ENCODE data around the gene SPTLC2. TPM values are rescaled to one million over a fixed set of nuclear protein-coding genes. Genes with fewer than 3 reads are reported as not detected.
"Not testable (repeated sequence)": the region's sequence is repeated elsewhere in the genome, so short reads cannot be mapped to it uniquely, and the experiment has no call there.

Gene SPTLC2, protein sequence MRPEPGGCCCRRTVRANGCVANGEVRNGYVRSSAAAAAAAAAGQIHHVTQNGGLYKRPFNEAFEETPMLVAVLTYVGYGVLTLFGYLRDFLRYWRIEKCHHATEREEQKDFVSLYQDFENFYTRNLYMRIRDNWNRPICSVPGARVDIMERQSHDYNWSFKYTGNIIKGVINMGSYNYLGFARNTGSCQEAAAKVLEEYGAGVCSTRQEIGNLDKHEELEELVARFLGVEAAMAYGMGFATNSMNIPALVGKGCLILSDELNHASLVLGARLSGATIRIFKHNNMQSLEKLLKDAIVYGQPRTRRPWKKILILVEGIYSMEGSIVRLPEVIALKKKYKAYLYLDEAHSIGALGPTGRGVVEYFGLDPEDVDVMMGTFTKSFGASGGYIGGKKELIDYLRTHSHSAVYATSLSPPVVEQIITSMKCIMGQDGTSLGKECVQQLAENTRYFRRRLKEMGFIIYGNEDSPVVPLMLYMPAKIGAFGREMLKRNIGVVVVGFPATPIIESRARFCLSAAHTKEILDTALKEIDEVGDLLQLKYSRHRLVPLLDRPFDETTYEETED
- total RNA-seq: 10 to 100 TPM; 20.0 to 24.5 TPM

GRCh38 chr14:77616454-77617229 lies at the start of gene SPTLC2:
SPTLC2 (minus strand) TSS chr14:77616637; CDS start chr14:77616579, 58 bp downstream.
- H3K36me3 ChIP-seq: no peaks in the 10 kb centered on the region
- TF ChIP-seq POLR2AphosphoS5 (IDR thresholded peaks at IDR 0.05) (peak; percentile 94), CTCF (IDR thresholded peaks at IDR 0.05) (peak in 1 of 4 experiments; percentile 12), POLR2A (IDR thresholded peaks at IDR 0.05) (peak; percentile 91)

GRCh38 chr14:77663293-77663692 lies 46.9 kb upstream of the SPTLC2 start:
- no peak overlapping the region for H3K4me3 ChIP-seq
- TF ChIP-seq CTCF (IDR thresholded peaks at IDR 0.05): no peak
- TF ChIP-seq POLR2A (IDR thresholded peaks at IDR 0.05): no peak
- peak; percentile 7 for TF ChIP-seq POLR2AphosphoS5 (IDR thresholded peaks at IDR 0.05)
- intact Hi-C loops (cut with DNase I): no loop called here
- WGBS: 68% methylated on average over 6 of the region's 6 CpGs
- no peak overlapping the region for H3K27ac ChIP-seq
- no peaks in the 10 kb centered on the region for H3K4me1 ChIP-seq (replicated peaks)
- no peaks in the 10 kb centered on the region for H3K27me3 ChIP-seq (replicated peaks; ENCODE audit: insufficient read depth)
- no peaks in the 10 kb centered on the region for H3K36me3 ChIP-seq
- H3K9me3 ChIP-seq: no peaks in the 10 kb centered on the region
- DNase-seq (ENCODE audit: low spot score): no peak

More at GRCh38 chr14:77616454-77617229, at the start of gene SPTLC2:
- Histone ChIP-seq H3K4me3 (peak within 1 kb of the TSS; percentile 71 to 97), H3K4me1 (replicated peaks) (no peaks in the 10 kb centered on the region), H3K27me3 (replicated peaks; ENCODE audit: insufficient read depth) (no peaks in the 10 kb centered on the region), H3K9me3 (no peaks in the 10 kb centered on the region), H3K27ac (peak within 1 kb of the TSS; percentile 72 to 86)
- peak; percentile 99 for DNase-seq (ENCODE audit: low spot score)
- intact Hi-C loops (cut with DNase I): loop anchor here (2.0 kb wide), 1 partner anchor 158 kb away; the partner anchor contains the start of gene AHSA1
- under 1% methylated on average over 58 of the region's 58 CpGs for WGBS

DNA sequence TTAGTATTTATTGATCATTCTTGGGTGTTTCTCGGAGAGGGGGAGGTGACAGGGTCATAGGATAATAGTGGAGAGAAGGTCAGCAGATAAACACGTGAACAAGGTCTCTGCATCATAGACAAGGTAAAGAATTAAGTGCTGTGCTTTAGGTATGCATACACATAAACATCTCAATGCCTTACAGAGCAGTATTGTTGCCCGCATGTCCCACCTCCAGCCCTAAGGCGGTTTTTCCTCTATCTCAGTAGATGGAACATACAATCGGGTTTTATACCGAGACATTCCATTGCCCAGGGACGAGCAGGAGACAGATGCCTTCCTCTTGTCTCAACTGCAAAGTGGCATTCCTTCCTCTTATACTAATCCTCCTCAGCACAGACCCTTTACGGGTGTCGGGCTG lies 45.1 kb upstream of the SPTLC2 start:
- not testable (repeated sequence) for H3K4me1 ChIP-seq (replicated peaks)
- 68% methylated on average over 7 of the region's 9 CpGs for WGBS

DNA sequence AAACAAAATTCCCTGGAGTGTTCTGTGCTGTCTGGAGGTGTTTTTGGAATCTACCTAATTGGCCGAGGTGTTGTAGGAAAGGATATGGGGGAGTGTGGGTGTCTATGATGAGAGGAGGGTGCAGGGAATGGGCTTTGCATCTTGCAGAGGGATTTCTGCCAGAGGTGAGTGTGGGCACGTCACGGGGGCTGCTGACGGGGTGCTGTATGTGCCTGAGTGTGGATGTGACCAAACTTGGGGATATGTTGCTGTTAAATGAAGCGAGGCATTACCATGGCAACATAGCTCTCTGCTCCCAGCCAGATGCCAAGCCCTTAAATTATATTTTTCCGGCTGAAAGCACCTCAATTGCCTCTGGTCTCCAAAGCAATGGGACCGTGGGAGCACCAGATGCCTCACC lies 44.3 kb upstream of the SPTLC2 start:
- WGBS: 68% methylated on average over 7 of the region's 7 CpGs
- no peak for DNase-seq (ENCODE audit: low spot score)
- H3K27ac ChIP-seq: no peak overlapping the region
- H3K9me3 ChIP-seq: no peaks in the 10 kb centered on the region
- TF ChIP-seq CTCF (IDR thresholded peaks at IDR 0.05): no peak
- no peak for TF ChIP-seq POLR2AphosphoS5 (IDR thresholded peaks at IDR 0.05)
- no peak for TF ChIP-seq POLR2A (IDR thresholded peaks at IDR 0.05)
- intact Hi-C loops (cut with DNase I): no loop called here
- H3K36me3 ChIP-seq: no peaks in the 10 kb centered on the region
- H3K4me3 ChIP-seq: no peak overlapping the region
- no peaks in the 10 kb centered on the region for H3K4me1 ChIP-seq (replicated peaks)
- no peaks in the 10 kb centered on the region for H3K27me3 ChIP-seq (replicated peaks; ENCODE audit: insufficient read depth)

More for the DNA sequence above, 45.1 kb upstream of the SPTLC2 start:
- H3K9me3 ChIP-seq; H3K36me3 ChIP-seq; DNase-seq (ENCODE audit: low spot score); intact Hi-C loops (cut with DNase I); H3K27me3 ChIP-seq (replicated peaks; ENCODE audit: insufficient read depth); H3K27ac ChIP-seq; H3K4me3 ChIP-seq: not testable (repeated sequence)

- 86% methylated on average over 2 of the region's 2 CpGs for WGBS
- intact Hi-C loops (cut with DNase I): loop anchor here (5.0 kb wide), 1 partner anchor 907 kb away; no protein-coding TSS in a partner anchor
- no peaks in the 10 kb centered on the region for H3K4me1 ChIP-seq (replicated peaks)
- H3K4me3 ChIP-seq: no peak overlapping the region
- H3K27me3 ChIP-seq (replicated peaks; ENCODE audit: insufficient read depth): no peaks in the 10 kb centered on the region
- TF ChIP-seq POLR2A (IDR thresholded peaks at IDR 0.05): no peak
- no peak for TF ChIP-seq CTCF (IDR thresholded peaks at IDR 0.05)
- no peak for TF ChIP-seq POLR2AphosphoS5 (IDR thresholded peaks at IDR 0.05)
- H3K36me3 ChIP-seq: no peaks in the 10 kb centered on the region
- DNase-seq (ENCODE audit: low spot score): no peak
- H3K9me3 ChIP-seq: no peaks in the 10 kb centered on the region
- no peak overlapping the region for H3K27ac ChIP-seq
Measured at GRCh38 chr14:77659831-77660230, 43.4 kb upstream of the SPTLC2 start.

Data from prostate gland (tissue), 2 donors.